Left lung (tissue), 10 donors: ENCODE data around the gene GALNT13. TPM values are rescaled to one million over a fixed set of nuclear protein-coding genes. Genes with fewer than 3 reads are reported as not detected.

ENCODE experiments used
- ATAC-seq: fragments of 200-7000 bp; cut with Tn5 transposase; one replicate; pipeline ENCODE4 v1.9.1; 2020; ENCODE audit warnings: moderate library complexity
- DNase-seq, 4 donors: peaks; one replicate each; pipeline ENCODE4 v3.0.0-alpha.2; 2013 to 2020
- H3K27ac ChIP-seq, 2 donors: fragments of 200-600 bp; sonication (generic) in 1 of 2; one replicate each; pipeline versions ENCODE4 v1.5.0 to v1.8.0; 2020 to 2021
- H3K27me3 ChIP-seq, 2 donors: fragments of 200-600 bp; sonication (generic) in 1 of 2; one replicate each; pipeline versions ENCODE4 v1.5.0 to v1.8.0; 2020 to 2021
- H3K36me3 ChIP-seq, 2 donors: fragments of 200-600 bp; sonication (generic) in 1 of 2; one replicate each; pipeline versions ENCODE4 v1.5.0 to v1.8.0; 2020 to 2021
- H3K4me1 ChIP-seq, 2 donors: fragments of 200-600 bp; one replicate each; pipeline ENCODE4 v1.8.0; 2021
- H3K4me3 ChIP-seq, 2 donors: fragments of 200-600 bp; sonication (generic) in 1 of 2; one replicate each; pipeline versions ENCODE4 v1.5.0 to v1.8.0; 2020 to 2021; ENCODE audit warnings: mild to moderate bottlenecking in 1 of 2
- H3K9me3 ChIP-seq, 2 donors: fragments of 200-600 bp; sonication (generic) in 1 of 2; one replicate each; pipeline versions ENCODE4 v1.5.0 to v1.8.0; 2020 to 2021
- CTCF ChIP-seq, 2 donors: fragments of 200-600 bp; sonication (generic) in 1 of 2; IDR thresholded peaks; one replicate each; pipeline versions ENCODE4 v1.5.0 to v1.8.0; 2021; ENCODE audit warnings: antibody characterized with exemption in 2 of 2
- intact Hi-C, 2 donors: fragments of 100-400 bp; cut with DNase I; formaldehyde crosslinking; loops; one replicate each; pipeline versions ENCODE4 v1.11.2 to v1.14.2; 2022
- polyA plus RNA-seq, 6 donors: library from polyadenylated mRNA; unstranded; fragments of 120-200 nt; gene quantifications; one replicate each; pipeline ENCODE4 v1.2.1, GENCODE V29; 2013; ENCODE audit not compliant: insufficient read length in 6 of 6
- total RNA-seq, 2 donors: library from RNA; stranded (reverse); fragmentation: NEBNext Ultra II Directional; extraction: Animal tissue kit (Norgen Biotek cat#: 25700); gene quantifications; one replicate each; pipeline ENCODE4 v1.2.1, GENCODE V29; 2021
- donor health status: DM: no; HTN: yes; CAD: no.
- donor health status: DM: no; HTN: no; CAD: no.

Gene GALNT13
- total and polyA plus RNA-seq, 8 donors, result 1.1 to 26.4 (median 5.9) TPM

GRCh38 chr2:154242687-154243086, 371.0 kb downstream of the GALNT13 start:
- intact Hi-C loops, result no loop called here
- no peak for TF ChIP-seq CTCF (IDR thresholded peaks at IDR 0.05)
- H3K9me3 ChIP-seq, result no peaks in the 10 kb centered on the region
- no peak for DNase-seq
- H3K36me3 ChIP-seq, result no peaks in the 10 kb centered on the region
- H3K27ac ChIP-seq, result no peak overlapping the region
- no peaks in the 10 kb centered on the region for H3K4me1 ChIP-seq
- no peak overlapping the region for H3K4me3 ChIP-seq
- ATAC-seq, result no peak
- no peaks in the 10 kb centered on the region for H3K27me3 ChIP-seq

GRCh38 chr2:154243685-154244084, 372.0 kb downstream of the GALNT13 start:
- Histone ChIP-seq H3K27me3 (no peaks in the 10 kb centered on the region), H3K27ac (no peak overlapping the region), H3K9me3 (no peaks in the 10 kb centered on the region), H3K4me1 (no peaks in the 10 kb centered on the region), H3K4me3 (no peak overlapping the region), H3K36me3 (no peaks in the 10 kb centered on the region)
- no peak for TF ChIP-seq CTCF (IDR thresholded peaks at IDR 0.05)
- intact Hi-C loops, result no loop called here
- no peak for ATAC-seq
- DNase-seq, result no peak

GRCh38 chr2:154244932-154245331, 373.2 kb downstream of the GALNT13 start:
- Histone ChIP-seq H3K36me3 (no peaks in the 10 kb centered on the region), H3K9me3 (no peaks in the 10 kb centered on the region), H3K4me3 (no peak overlapping the region), H3K27ac (no peak overlapping the region), H3K4me1 (no peaks in the 10 kb centered on the region), H3K27me3 (no peaks in the 10 kb centered on the region)
- no peak for TF ChIP-seq CTCF (IDR thresholded peaks at IDR 0.05)
- intact Hi-C loops, result no loop called here
- DNase-seq, result no peak
- no peak for ATAC-seq

- H3K27me3 ChIP-seq, result no peaks in the 10 kb centered on the region
- H3K4me1 ChIP-seq, result no peaks in the 10 kb centered on the region
- TF ChIP-seq CTCF (IDR thresholded peaks at IDR 0.05), result no peak
- no peak for ATAC-seq
- no peaks in the 10 kb centered on the region for H3K36me3 ChIP-seq
- H3K27ac ChIP-seq, result no peak overlapping the region
- no peak overlapping the region for H3K4me3 ChIP-seq
- no peaks in the 10 kb centered on the region for H3K9me3 ChIP-seq
- intact Hi-C loops, result no loop called here
- DNase-seq, result no peak
Measured at GRCh38 chr2:154247503-154247902, 375.8 kb downstream of the GALNT13 start.

- intact Hi-C loops, result no loop called here
- Histone ChIP-seq H3K9me3 (no peaks in the 10 kb centered on the region), H3K4me1 (no peaks in the 10 kb centered on the region), H3K36me3 (no peaks in the 10 kb centered on the region), H3K27me3 (no peaks in the 10 kb centered on the region), H3K4me3 (no peak overlapping the region), H3K27ac (no peak overlapping the region)
- no peak for TF ChIP-seq CTCF (IDR thresholded peaks at IDR 0.05)
- no peak for DNase-seq
- ATAC-seq, result no peak
Measured at GRCh38 chr2:154256136-154256535, 384.4 kb downstream of the GALNT13 start.
